Measurements from ENCODE around the gene RAP1A. TPM values are rescaled to one million over a fixed set of nuclear protein-coding genes. Genes with fewer than 3 reads are reported as not detected.

RAP1A gene
- total RNA-seq, 1 donor from 2014 or later: 41.7 TPM

DNA sequence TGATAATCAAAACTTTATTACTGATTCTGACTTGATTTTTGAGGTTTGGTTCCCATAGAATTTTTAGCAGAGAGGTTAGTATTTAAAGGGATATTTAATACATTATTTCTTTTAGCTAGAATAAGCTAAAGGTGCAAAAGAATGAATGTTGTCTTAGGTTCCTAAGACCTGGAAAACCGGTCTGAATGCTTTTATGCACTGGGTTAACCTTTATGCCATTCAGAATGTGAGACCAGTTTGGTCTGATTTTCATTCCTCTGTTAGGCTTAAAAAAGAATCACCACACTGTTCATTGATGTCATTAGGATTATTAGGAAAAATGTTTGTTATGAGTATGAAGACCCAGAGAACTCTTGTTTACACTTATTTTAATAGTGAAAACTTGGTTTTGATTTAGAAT, 30.1 kb downstream of the RAP1A start:
- Mint-ChIP-seq H3K4me1 (ENCODE audit: unreplicated experiment) (no peaks in the 10 kb centered on the region), H3K9me3 (ENCODE audit: unreplicated experiment) (no peaks in the 10 kb centered on the region), H3K36me3 (ENCODE audit: low read depth, unreplicated experiment) (no peaks in the 10 kb centered on the region), H3K27ac (ENCODE audit: unreplicated experiment) (no peak overlapping the region), H3K4me3 (ENCODE audit: unreplicated experiment) (no peak overlapping the region), H3K27me3 (ENCODE audit: unreplicated experiment) (no peaks in the 10 kb centered on the region)
- TF ChIP-seq, protein P1, sequence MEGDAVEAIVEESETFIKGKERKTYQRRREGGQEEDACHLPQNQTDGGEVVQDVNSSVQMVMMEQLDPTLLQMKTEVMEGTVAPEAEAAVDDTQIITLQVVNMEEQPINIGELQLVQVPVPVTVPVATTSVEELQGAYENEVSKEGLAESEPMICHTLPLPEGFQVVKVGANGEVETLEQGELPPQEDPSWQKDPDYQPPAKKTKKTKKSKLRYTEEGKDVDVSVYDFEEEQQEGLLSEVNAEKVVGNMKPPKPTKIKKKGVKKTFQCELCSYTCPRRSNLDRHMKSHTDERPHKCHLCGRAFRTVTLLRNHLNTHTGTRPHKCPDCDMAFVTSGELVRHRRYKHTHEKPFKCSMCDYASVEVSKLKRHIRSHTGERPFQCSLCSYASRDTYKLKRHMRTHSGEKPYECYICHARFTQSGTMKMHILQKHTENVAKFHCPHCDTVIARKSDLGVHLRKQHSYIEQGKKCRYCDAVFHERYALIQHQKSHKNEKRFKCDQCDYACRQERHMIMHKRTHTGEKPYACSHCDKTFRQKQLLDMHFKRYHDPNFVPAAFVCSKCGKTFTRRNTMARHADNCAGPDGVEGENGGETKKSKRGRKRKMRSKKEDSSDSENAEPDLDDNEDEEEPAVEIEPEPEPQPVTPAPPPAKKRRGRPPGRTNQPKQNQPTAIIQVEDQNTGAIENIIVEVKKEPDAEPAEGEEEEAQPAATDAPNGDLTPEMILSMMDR (IDR thresholded peaks at IDR 0.05; ENCODE audit: unreplicated experiment): no peak
- DNase-seq (ENCODE audit: low spot score): no peak

DNA sequence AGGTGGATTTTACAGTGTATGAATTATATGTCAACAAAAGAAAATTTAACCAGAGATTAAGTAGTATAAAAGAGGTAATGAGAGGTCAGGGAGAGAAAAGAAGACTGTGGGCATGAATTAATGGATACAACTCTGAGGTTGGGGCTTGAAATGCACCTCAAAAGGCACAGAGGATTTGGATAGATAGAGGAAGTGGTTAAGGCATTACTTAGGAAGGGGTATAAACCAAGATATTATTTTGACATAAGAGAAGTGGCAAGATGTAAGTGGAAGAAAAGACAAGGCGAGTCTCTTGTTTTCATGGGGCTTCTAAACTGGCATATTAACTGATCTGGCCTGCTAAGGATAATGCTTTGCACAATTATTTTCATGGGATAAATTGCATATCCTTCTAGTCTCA, 34.1 kb downstream of the RAP1A start:
- Mint-ChIP-seq H3K36me3 (ENCODE audit: low read depth, unreplicated experiment) (no peaks in the 10 kb centered on the region), H3K27ac (ENCODE audit: unreplicated experiment) (no peak overlapping the region), H3K27me3 (ENCODE audit: unreplicated experiment) (no peaks in the 10 kb centered on the region), H3K4me1 (ENCODE audit: unreplicated experiment) (peaks cover 4% of the 10 kb centered on the region), H3K4me3 (ENCODE audit: unreplicated experiment) (no peak overlapping the region), H3K9me3 (ENCODE audit: unreplicated experiment) (no peaks in the 10 kb centered on the region)
- TF ChIP-seq, protein P1 (IDR thresholded peaks at IDR 0.05; ENCODE audit: unreplicated experiment): no peak
- no peak for DNase-seq (ENCODE audit: low spot score)

DNA sequence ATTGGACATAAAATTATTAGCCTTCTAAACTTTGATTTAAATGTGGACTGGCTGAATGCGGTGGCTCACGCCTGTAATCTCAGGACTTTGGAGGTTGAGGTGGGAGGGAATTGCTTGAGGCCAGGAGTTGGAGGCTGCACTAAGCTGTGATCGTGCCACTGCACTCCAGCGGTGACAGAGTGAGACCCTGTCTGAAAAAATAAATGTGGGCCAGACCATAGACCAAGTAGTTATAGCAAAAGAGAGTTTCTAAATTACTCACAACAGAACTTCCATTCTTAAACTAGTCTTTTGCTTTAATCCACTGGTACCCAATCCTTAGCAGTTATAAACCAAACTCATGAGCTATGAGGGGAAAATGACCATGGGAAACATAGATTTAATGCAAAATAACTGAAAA, 35.2 kb downstream of the RAP1A start:
- no peaks in the 10 kb centered on the region for H3K9me3 Mint-ChIP-seq (ENCODE audit: unreplicated experiment)
- no peaks in the 10 kb centered on the region for H3K27me3 Mint-ChIP-seq (ENCODE audit: unreplicated experiment)
- TF ChIP-seq, protein P1 (IDR thresholded peaks at IDR 0.05; ENCODE audit: unreplicated experiment): no peak
- H3K36me3 Mint-ChIP-seq (ENCODE audit: low read depth, unreplicated experiment): no peaks in the 10 kb centered on the region
- H3K27ac Mint-ChIP-seq (ENCODE audit: unreplicated experiment): no peak overlapping the region
- no peak for DNase-seq (ENCODE audit: low spot score)
- no peak overlapping the region for H3K4me3 Mint-ChIP-seq (ENCODE audit: unreplicated experiment)
- peaks cover 4% of the 10 kb centered on the region for H3K4me1 Mint-ChIP-seq (ENCODE audit: unreplicated experiment)

DNA sequence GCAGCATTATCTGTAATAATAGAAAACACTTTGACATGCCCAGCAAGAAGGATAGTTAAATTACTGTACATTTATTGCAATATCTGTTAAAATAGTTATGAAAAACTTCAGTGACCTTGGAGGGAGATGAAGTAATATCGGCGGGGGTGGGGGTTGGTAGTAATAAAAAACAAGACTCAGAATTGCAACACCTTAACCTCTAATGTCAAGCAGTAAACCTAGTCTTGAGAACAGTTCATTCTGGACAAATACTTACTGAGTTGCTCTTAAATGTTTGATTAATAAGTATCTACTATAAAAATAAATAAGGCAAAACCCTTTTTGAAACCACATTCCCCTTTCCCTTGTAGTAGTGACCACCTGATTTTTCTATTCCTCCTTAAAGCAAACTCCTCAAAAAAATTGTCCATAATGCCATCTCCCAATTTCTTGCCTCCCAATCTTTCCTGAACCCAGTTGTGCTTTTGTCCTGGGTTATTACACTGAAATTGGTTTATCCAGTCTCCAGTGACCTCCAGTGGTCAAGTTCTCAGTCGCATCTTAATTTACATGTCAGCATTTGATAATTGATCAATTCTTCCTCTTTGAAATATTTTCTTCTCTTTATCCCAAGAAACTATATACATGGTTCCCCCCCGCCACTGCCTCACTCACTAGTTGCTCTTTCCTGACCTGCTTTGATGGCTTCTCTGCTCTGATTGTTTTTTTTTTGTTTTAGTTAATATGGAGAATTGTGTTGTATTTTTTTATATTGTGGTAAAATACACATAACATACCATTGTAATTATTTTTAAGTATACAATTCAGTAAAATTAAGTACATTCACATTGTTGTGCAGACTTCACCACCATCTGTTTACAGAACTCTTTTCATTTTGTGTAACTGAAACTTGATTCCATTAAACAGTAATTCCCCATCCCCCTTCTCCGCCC, 36.8 kb downstream of the RAP1A start:
- Mint-ChIP-seq H3K4me3 (ENCODE audit: unreplicated experiment) (no peak overlapping the region), H3K36me3 (ENCODE audit: low read depth, unreplicated experiment) (no peaks in the 10 kb centered on the region), H3K4me1 (ENCODE audit: unreplicated experiment) (peaks cover 4% of the 10 kb centered on the region), H3K27me3 (ENCODE audit: unreplicated experiment) (no peaks in the 10 kb centered on the region), H3K9me3 (ENCODE audit: unreplicated experiment) (no peaks in the 10 kb centered on the region), H3K27ac (ENCODE audit: unreplicated experiment) (no peak overlapping the region)
- TF ChIP-seq, protein P1 (IDR thresholded peaks at IDR 0.05; ENCODE audit: unreplicated experiment): peak; percentile 47
- peak; percentile 29 for DNase-seq (ENCODE audit: low spot score)

DNA sequence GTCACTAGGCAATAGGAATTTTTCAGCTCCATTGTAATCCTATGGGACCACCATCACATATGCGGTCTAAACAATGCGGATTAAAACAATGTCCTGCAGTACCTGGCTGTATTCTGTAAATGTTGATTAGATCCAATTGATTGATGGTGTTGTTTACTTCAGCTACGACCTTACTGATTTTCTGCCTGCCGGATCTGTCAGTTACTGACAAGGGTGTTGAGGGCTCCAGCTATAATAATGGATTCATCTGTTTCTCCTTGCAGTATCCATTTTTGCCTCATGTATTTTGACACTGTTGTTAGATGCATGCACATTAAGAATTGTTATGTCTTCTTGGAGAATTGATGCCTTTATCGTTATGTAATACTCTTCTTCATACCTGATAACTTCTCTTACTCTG, 39.0 kb downstream of the RAP1A start:
- Mint-ChIP-seq H3K27ac (ENCODE audit: unreplicated experiment) (no peak overlapping the region), H3K4me3 (ENCODE audit: unreplicated experiment) (no peak overlapping the region), H3K9me3 (ENCODE audit: unreplicated experiment) (no peaks in the 10 kb centered on the region), H3K27me3 (ENCODE audit: unreplicated experiment) (no peaks in the 10 kb centered on the region), H3K4me1 (ENCODE audit: unreplicated experiment) (peaks cover 4% of the 10 kb centered on the region), H3K36me3 (ENCODE audit: low read depth, unreplicated experiment) (no peaks in the 10 kb centered on the region)
- TF ChIP-seq, protein P1 (IDR thresholded peaks at IDR 0.05; ENCODE audit: unreplicated experiment): no peak
- DNase-seq (ENCODE audit: low spot score): no peak

All from endothelial cell (in vitro differentiated cells).